ENCODE data around the gene ABL1. TPM values are rescaled to one million over a fixed set of nuclear protein-coding genes. Genes with fewer than 3 reads are reported as not detected.

Gene ABL1
- total RNA-seq, 2 experiments from 2014 or later: 37.9 to 38.5 TPM

- Mint-ChIP-seq H3K27me3 (no peaks in the 10 kb centered on the region), H3K27ac (no peak overlapping the region)
These were observed 80.0 kb downstream of the ABL1 start for GRCh38 chr9:130915096-130915447.

GRCh38 chr9:130917168-130917960, 82.3 kb downstream of the ABL1 start:
- DNase-seq: no peak
- peaks cover 1% of the 10 kb centered on the region for H3K27me3 Mint-ChIP-seq
- H3K27ac Mint-ChIP-seq: no peak overlapping the region
- no peaks in the 10 kb centered on the region for H3K9me3 Mint-ChIP-seq
- no peaks in the 10 kb centered on the region for H3K36me3 Mint-ChIP-seq
- no peaks in the 10 kb centered on the region for H3K4me1 Mint-ChIP-seq
- no peak overlapping the region for H3K4me3 Mint-ChIP-seq

More at GRCh38 chr9:130915096-130915447, 80.0 kb downstream of the ABL1 start:
- Mint-ChIP-seq H3K4me1 (peaks cover 4% of the 10 kb centered on the region), H3K36me3 (no peaks in the 10 kb centered on the region), H3K4me3 (no peak overlapping the region), H3K9me3 (no peaks in the 10 kb centered on the region)
- DNase-seq: no peak

GRCh38 chr9:130918101-130918825, 83.2 kb downstream of the ABL1 start:
- no peak overlapping the region for H3K4me3 Mint-ChIP-seq
- no peaks in the 10 kb centered on the region for H3K9me3 Mint-ChIP-seq
- H3K27ac Mint-ChIP-seq: no peak overlapping the region
- peaks cover 7% of the 10 kb centered on the region for H3K27me3 Mint-ChIP-seq
- no peaks in the 10 kb centered on the region for H3K36me3 Mint-ChIP-seq
- no peak for DNase-seq
- H3K4me1 Mint-ChIP-seq: no peaks in the 10 kb centered on the region

DNA sequence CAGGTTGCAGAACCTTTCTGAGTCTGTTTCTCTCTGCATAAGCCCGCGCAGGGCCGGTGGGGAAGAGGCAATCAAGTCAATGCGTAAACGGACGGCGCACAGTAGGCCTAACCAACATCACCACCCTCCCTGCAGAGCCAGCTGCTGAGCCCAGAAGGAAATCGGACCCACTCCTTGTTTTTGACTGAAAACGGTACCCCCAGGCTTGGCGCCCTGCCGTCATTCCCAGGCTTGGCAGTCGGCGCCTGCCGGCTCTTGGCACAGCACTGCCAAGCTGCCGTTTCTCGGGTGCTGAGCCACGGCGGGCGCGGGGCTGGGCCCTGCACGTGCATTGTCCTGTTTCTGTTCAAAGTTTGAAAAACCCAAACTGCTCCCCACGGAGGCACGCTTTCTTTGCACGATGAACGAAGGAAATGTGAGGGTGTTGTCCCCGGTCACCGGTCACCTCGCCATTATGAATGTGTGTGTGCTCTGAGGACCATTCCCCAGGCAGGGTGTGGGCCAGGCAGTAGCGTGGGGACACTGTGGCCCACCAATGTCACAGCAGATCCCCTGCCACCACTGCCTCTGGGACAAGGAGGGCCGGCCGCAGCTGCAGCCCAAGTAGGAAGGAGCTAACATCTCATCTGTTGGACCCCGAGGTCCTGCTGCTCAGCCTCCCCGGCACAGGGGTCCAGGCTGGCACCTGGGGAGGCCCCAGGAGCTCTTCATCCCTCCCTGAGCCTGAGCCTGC, 83.9 kb downstream of the ABL1 start:
- DNase-seq: no peak
- peaks cover 7% of the 10 kb centered on the region for H3K27me3 Mint-ChIP-seq
- no peak overlapping the region for H3K27ac Mint-ChIP-seq
- no peak overlapping the region for H3K4me3 Mint-ChIP-seq
- H3K4me1 Mint-ChIP-seq: no peaks in the 10 kb centered on the region
- no peaks in the 10 kb centered on the region for H3K36me3 Mint-ChIP-seq
- H3K9me3 Mint-ChIP-seq: no peaks in the 10 kb centered on the region

- Mint-ChIP-seq H3K4me3 (no peak overlapping the region), H3K36me3 (no peaks in the 10 kb centered on the region), H3K27ac (no peak overlapping the region), H3K9me3 (no peaks in the 10 kb centered on the region), H3K27me3 (peaks cover 7% of the 10 kb centered on the region), H3K4me1 (no peaks in the 10 kb centered on the region)
- no peak for DNase-seq
These were observed 84.6 kb downstream of the ABL1 start for GRCh38 chr9:130919559-130920145.

GRCh38 chr9:130920233-130920632, 85.2 kb downstream of the ABL1 start:
- DNase-seq: no peak
- no peaks in the 10 kb centered on the region for H3K4me1 Mint-ChIP-seq
- peaks cover 7% of the 10 kb centered on the region for H3K27me3 Mint-ChIP-seq
- no peak overlapping the region for H3K27ac Mint-ChIP-seq
- no peaks in the 10 kb centered on the region for H3K36me3 Mint-ChIP-seq
- no peak overlapping the region for H3K4me3 Mint-ChIP-seq
- H3K9me3 Mint-ChIP-seq: no peaks in the 10 kb centered on the region

- Mint-ChIP-seq H3K36me3 (no peaks in the 10 kb centered on the region), H3K27ac (no peak overlapping the region)
These were observed 85.8 kb downstream of the ABL1 start for GRCh38 chr9:130920762-130921299.

DNA sequence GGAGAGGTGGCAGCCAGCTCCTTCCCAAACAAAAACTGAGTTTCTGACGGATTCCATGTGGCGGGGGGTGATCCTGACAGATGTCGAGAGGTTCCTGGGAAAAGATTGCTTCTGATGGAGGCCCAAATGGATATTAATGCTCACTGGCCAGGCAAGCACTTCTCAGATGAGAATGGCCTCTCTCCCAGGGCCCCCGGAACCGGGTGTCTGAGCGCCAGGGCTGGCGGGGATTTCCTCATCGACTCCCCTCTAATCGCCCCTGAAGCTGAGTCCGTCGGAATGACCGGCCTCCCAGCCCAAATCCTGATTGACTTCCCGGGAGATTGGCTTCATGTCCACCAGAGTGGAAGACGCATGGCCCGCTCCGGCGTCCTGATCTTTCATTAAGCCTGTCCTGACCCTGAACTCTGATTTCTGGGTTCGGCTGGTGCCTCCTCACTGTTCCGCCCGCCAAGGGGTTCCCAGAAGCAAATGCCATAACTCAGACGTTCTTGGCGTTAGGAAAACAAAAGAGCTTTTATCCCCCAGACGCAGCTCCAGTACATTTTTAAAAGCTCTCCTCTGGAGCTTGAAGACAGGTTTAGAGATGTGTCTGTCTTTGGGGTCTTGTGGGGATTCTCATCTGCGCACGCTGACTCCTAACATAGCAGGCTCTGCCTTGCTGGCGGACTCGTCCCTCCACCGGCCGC, 86.4 kb downstream of the ABL1 start:
- no peaks in the 10 kb centered on the region for H3K36me3 Mint-ChIP-seq
- H3K4me3 Mint-ChIP-seq: no peak overlapping the region
- no peak overlapping the region for H3K27ac Mint-ChIP-seq
- H3K9me3 Mint-ChIP-seq: no peaks in the 10 kb centered on the region
- H3K4me1 Mint-ChIP-seq: no peaks in the 10 kb centered on the region
- peaks cover 7% of the 10 kb centered on the region for H3K27me3 Mint-ChIP-seq
- no peak for DNase-seq

More at GRCh38 chr9:130920762-130921299, 85.8 kb downstream of the ABL1 start:
- H3K4me3 Mint-ChIP-seq: no peak overlapping the region
- no peaks in the 10 kb centered on the region for H3K4me1 Mint-ChIP-seq
- no peak for DNase-seq
- H3K9me3 Mint-ChIP-seq: no peaks in the 10 kb centered on the region
- H3K27me3 Mint-ChIP-seq: peaks cover 7% of the 10 kb centered on the region

DNA sequence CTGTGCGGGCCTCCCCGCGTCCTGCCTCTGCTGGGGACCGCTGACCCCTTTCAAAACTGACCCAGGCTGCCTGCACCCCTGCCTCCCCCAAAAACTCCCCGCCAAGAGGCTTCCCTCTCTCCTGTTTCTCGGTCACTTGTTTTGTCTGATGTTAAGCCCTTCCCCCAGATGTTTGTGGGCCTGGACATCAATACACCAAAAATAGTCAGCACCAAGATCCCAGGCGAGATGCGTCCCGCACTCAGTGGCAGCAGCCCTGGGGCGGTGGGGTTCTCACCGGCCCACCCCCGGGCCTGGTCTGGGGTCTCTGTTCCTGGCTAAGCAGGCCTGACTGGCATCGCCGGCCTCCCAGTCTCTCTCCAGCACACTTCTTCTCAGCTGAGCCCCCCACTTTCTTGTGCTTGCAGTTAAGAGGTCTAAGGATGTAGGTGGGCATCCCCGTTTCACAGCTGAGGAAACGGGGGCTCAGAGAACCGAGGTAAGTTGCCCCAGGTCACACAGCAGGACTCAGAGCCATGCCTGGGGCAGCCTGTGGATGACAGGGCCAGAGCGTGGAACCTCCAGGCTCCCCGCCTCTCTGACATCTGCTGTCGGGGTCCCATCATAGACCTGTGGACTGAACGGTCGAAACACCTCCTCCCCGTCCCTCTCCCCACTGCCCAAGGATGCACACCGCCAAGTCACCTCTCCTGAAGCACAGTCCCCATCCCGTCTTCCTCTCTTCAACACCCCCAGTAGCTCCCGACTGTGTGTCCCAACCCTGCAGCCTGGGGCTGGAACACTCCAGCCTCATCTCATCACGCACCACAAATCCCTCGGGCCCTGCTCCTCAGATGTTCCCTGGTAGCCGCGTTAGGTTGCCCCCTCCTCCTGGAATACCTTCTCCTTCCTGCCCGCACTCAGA, 87.2 kb downstream of the ABL1 start:
- DNase-seq: no peak
- no peaks in the 10 kb centered on the region for H3K9me3 Mint-ChIP-seq
- no peak overlapping the region for H3K4me3 Mint-ChIP-seq
- H3K27ac Mint-ChIP-seq: no peak overlapping the region
- no peaks in the 10 kb centered on the region for H3K4me1 Mint-ChIP-seq
- H3K36me3 Mint-ChIP-seq: no peaks in the 10 kb centered on the region
- peaks cover 7% of the 10 kb centered on the region for H3K27me3 Mint-ChIP-seq

DNA sequence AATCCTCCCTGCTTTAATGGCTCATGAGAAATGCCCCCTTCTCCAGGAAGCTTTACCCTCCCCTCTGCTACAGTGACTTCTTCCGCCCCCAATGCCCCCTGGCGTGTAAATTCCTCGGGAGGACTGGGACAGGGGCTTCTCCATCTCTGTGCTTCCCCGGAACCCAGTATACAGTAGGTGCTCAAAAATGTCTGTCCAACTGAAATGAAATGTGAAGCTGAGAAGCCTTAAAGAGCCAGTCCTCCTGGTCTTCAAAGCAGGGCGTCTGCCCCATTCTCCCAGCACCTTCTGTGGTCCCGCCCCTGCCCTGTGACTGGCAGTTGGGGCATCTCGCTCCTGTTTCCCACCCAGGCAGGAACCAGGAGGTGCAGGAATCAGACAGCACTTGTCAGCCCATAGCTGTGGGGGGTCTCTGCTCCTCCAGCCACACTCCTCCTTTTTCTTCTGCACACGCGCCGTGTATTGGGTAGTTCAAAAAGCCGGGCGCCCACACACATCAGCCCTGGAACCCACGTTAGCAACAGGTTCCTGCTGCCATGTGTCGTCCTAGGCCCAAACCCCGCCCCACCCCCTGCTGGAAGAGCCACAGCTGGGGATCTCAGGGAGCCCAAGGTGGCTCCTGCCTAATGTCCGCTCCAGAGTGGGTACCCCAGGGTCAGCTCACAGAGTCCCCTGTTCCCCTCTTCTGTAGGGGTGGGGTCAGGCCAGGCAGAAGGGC, 88.0 kb downstream of the ABL1 start:
- Mint-ChIP-seq H3K4me1 (no peaks in the 10 kb centered on the region), H3K9me3 (no peaks in the 10 kb centered on the region), H3K27ac (no peak overlapping the region), H3K4me3 (no peak overlapping the region), H3K36me3 (no peaks in the 10 kb centered on the region), H3K27me3 (peaks cover 7% of the 10 kb centered on the region)
- DNase-seq: no peak

DNA sequence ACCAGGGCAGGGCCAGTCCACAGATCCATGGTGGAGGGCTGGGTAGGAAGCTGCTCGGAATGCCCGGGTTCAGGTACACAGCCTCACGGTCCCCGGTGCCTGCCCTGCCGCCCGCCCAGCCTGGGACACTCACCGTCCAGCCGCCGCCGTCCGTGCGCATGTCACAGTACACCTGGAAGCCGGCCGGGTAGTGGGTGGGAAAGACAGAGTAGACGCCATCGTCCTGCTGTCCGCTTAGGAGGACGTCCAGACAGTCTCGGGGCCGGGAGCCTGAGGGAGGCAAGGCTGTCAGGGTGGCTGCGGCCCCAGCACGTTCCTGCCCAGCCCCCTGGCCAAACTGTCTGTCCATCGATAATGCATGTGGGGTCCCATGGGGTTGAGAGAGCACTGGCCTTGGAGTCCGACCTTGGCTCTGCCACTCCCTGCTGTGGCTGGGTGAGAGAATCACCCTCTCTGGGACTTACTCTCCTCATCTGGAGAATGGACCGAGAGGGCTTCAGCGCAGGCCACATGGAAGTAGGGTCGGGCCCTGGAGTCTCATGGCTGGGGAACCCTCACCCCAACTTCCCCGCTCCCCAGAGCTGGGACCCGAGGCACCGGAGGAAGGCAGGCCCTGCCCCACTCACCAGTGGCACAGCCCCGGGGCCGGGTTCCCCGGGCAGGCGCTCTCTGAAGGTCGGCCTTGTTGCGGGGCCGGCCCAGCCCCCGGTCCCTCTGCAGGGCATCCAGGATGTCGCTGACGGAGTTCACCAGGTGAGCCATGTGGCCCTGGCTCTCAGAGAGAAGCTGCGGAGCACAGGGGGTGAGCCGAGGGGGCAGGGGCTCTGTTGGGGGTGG, 88.8 kb downstream of the ABL1 start:
- H3K27ac Mint-ChIP-seq: no peak overlapping the region
- H3K4me3 Mint-ChIP-seq: no peak overlapping the region
- no peaks in the 10 kb centered on the region for H3K4me1 Mint-ChIP-seq
- H3K36me3 Mint-ChIP-seq: no peaks in the 10 kb centered on the region
- H3K9me3 Mint-ChIP-seq: no peaks in the 10 kb centered on the region
- H3K27me3 Mint-ChIP-seq: peaks cover 7% of the 10 kb centered on the region
- DNase-seq: no peak

- H3K27ac Mint-ChIP-seq: no peak overlapping the region
- H3K4me1 Mint-ChIP-seq: no peaks in the 10 kb centered on the region
- no peak overlapping the region for H3K4me3 Mint-ChIP-seq
- H3K27me3 Mint-ChIP-seq: peaks cover 7% of the 10 kb centered on the region
- H3K9me3 Mint-ChIP-seq: no peaks in the 10 kb centered on the region
- DNase-seq: no peak
- H3K36me3 Mint-ChIP-seq: no peaks in the 10 kb centered on the region
These were observed 89.4 kb downstream of the ABL1 start for GRCh38 chr9:130924448-130924788.

All from activated naive CD8-positive, alpha-beta T cell treated with anti-CD3 and anti-CD28 coated beads for 36 hours (primary cell).